Measurements from ENCODE around the gene AHCYL2. TPM values are rescaled to one million over a fixed set of nuclear protein-coding genes. Genes with fewer than 3 reads are reported as not detected.

Gene AHCYL2
- polyA plus RNA-seq, 1 experiment, result 13.3 TPM

DNA sequence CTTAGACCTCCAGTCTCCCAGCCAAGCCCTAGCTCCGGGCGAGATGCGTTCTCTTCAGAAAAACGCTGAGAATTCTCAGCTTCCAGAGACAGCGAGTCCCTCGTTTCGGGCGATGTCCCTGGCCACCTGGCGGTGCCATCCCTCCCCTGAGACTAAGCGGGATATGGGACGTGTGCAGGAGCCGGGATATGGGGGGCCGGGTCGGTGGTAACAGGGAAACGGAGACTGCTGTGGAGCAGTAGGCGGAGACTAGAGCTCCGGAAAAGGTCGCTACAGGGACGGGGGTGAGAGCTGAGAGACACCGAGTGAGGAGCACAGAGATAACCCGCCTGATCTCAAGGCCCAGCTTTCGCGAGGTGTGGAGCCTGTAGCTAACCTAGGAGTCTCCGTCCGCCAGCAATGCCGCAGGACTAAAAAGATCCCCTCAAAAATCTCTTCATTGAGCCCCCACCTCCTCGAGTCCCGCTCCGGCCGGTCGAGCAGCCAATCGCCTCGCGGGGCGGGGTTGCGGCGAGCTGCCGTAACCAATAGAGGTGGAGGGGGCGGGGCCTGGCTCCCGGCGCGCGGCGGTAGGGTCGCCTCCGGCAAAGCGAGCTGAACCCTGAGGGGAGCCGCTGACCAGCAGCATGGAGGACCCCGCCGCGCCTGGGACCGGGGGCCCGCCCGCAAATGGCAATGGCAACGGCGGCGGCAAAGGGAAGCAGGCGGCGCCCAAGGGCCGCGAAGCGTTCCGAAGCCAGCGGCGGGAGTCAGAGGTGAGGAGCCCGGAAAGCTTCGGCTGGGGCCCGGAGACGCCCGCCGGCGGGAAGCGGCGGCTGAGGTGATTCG, 209.2 kb downstream of the AHCYL2 start, which contains the start of gene STRIP2:
TSS of gene STRIP2 (plus strand) at position 586 of the 828 bp plus-strand sequence. CDS start at position 627, 41 bp downstream.
- Histone ChIP-seq H3K9me3 (ENCODE audit: control insufficient read depth, insufficient read depth, low read length) (no peaks in the 10 kb centered on the region), H3K4me3 (ENCODE audit: low read depth, low read length) (peak within 1 kb of the TSS; percentile 78), H3K27me3 (ENCODE audit: control insufficient read depth, insufficient read depth, low read length) (peaks cover 4% of the 10 kb centered on the region), H3K27ac (ENCODE audit: low read depth, low read length) (peak within 1 kb of the TSS; percentile 21)
- ChIA-PET POLR2A (interaction anchor here (0.5 to 1.6 kb wide), 8 partner anchors 9 to 475 kb away, joined by 3 to 8 read pairs (median 4); no protein-coding TSS in a partner anchor), CTCF (interaction anchor here (0.7 to 2.1 kb wide), 6 partner anchors 9 to 216 kb away, joined by 3 to 12 read pairs (median 6); no protein-coding TSS in a partner anchor)
- TF ChIP-seq CTCF (IDR thresholded peaks at IDR 0.05; ENCODE audit: low read depth, low read length), result peak; percentile 15; the same call in 1 of the 2 replicates
- DNase-seq (ENCODE audit: low read depth, low spot score), result peak; percentile 15

- H3K27me3 ChIP-seq (ENCODE audit: control insufficient read depth, insufficient read depth, low read length), result peaks cover 4% of the 10 kb centered on the region
- no peak for DNase-seq (ENCODE audit: low read depth, low spot score)
- peak overlapping the region; percentile 21 for H3K27ac ChIP-seq (ENCODE audit: low read depth, low read length)
- peak overlapping the region; percentile 78 for H3K4me3 ChIP-seq (ENCODE audit: low read depth, low read length)
- no peak for TF ChIP-seq CTCF (IDR thresholded peaks at IDR 0.05; ENCODE audit: low read depth, low read length)
- ChIA-PET CTCF (interaction anchor here (1.4 to 2.1 kb wide), 4 partner anchors 37 to 216 kb away, joined by 3 to 12 read pairs (median 7); no protein-coding TSS in a partner anchor), POLR2A (interaction anchor here (0.6 to 1.6 kb wide), 6 partner anchors 8 to 475 kb away, joined by 3 to 8 read pairs (median 5); no protein-coding TSS in a partner anchor)
- H3K9me3 ChIP-seq (ENCODE audit: control insufficient read depth, insufficient read depth, low read length), result no peaks in the 10 kb centered on the region
These were observed 210.0 kb downstream of the AHCYL2 start for GRCh38 chr7:129434675-129435318.

- no peak overlapping the region for H3K27ac ChIP-seq (ENCODE audit: low read depth, low read length)
- ChIA-PET POLR2A (no interaction called here), CTCF (no interaction called here)
- H3K4me3 ChIP-seq (ENCODE audit: low read depth, low read length), result peak overlapping the region; percentile 78
- no peak for TF ChIP-seq CTCF (IDR thresholded peaks at IDR 0.05; ENCODE audit: low read depth, low read length)
- no peak for DNase-seq (ENCODE audit: low read depth, low spot score)
- H3K9me3 ChIP-seq (ENCODE audit: control insufficient read depth, insufficient read depth, low read length), result no peaks in the 10 kb centered on the region
- H3K27me3 ChIP-seq (ENCODE audit: control insufficient read depth, insufficient read depth, low read length), result peaks cover 4% of the 10 kb centered on the region
These were observed 210.6 kb downstream of the AHCYL2 start for GRCh38 chr7:129435414-129435829.

DNA sequence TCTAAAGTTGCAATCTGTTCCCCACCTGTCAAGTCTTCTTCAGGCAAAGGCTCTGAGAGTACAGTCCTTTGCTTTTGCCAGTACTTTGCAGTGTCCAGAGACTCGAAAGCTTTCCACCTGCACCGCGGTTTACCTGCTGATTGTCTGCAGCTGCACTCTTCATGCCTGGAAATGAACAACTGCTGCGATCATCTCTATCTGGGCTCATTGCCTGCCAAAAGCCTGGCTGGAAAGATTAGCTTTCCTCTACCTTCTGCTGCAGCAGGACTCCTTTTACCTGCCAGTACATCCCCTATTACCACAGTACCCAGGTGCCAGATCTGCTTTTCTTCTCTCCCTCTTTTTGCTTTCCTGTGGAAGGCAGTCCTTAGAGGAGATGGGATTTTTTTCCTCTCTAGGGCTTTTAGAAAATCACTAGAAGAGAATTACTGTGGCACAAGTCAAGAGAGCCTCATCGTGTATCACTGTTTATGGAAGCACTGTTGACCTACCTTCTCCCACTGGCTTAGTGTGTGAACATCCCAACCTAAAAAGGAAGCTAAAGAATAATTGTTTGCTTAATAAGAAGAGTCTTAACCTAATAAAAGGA, 211.6 kb downstream of the AHCYL2 start:
- Histone ChIP-seq H3K9me3 (ENCODE audit: control insufficient read depth, insufficient read depth, low read length) (no peaks in the 10 kb centered on the region), H3K4me3 (ENCODE audit: low read depth, low read length) (no peak overlapping the region), H3K27me3 (ENCODE audit: control insufficient read depth, insufficient read depth, low read length) (peaks cover 4% of the 10 kb centered on the region), H3K27ac (ENCODE audit: low read depth, low read length) (no peak overlapping the region)
- no peak for DNase-seq (ENCODE audit: low read depth, low spot score)
- ChIA-PET POLR2A (no interaction called here), CTCF (interaction anchor here (1.7 kb wide), 1 partner anchor 69 kb away, joined by 3 read pairs; no protein-coding TSS in a partner anchor)
- TF ChIP-seq CTCF (IDR thresholded peaks at IDR 0.05; ENCODE audit: low read depth, low read length), result no peak
